Upper lobe of right lung (tissue), 1 donor: ENCODE measurements around the gene HERC2. TPM values are rescaled to one million over a fixed set of nuclear protein-coding genes. Genes with fewer than 3 reads are reported as not detected.

Experiments
- ATAC-seq: fragments of 200-7000 bp; cut with Tn5 transposase; one replicate; pipeline ENCODE4 v1.9.1; 2020; ENCODE audit warnings: mild to moderate bottlenecking, moderate library complexity
- DNase-seq: peaks from one replicate; pipeline ENCODE4 v3.0.0-alpha.2; 2020
- H3K27ac ChIP-seq: fragments of 200-600 bp; one replicate; pipeline ENCODE4 v1.8.0; 2022
- H3K27me3 ChIP-seq: fragments of 200-600 bp; one replicate; pipeline ENCODE4 v1.8.0; 2022; ENCODE audit warnings: mild to moderate bottlenecking
- H3K36me3 ChIP-seq: fragments of 200-600 bp; one replicate; pipeline ENCODE4 v1.8.0; 2022
- H3K4me1 ChIP-seq: fragments of 200-600 bp; one replicate; pipeline ENCODE4 v1.8.0; 2022
- H3K4me3 ChIP-seq: fragments of 200-600 bp; one replicate; pipeline ENCODE4 v1.8.0; 2022; ENCODE audit warnings: mild to moderate bottlenecking
- H3K9me3 ChIP-seq: fragments of 200-600 bp; one replicate; pipeline ENCODE4 v1.8.0; 2022
- intact Hi-C: fragments of 100-400 bp; cut with DNase I; formaldehyde crosslinking; loops from one replicate; pipeline ENCODE4 v1.11.0; 2022
- total RNA-seq: library from RNA; stranded (reverse); fragmentation: NEBNext Ultra II Directional; extraction: Animal tissue kit (Norgen Biotek cat#: 25700); gene quantifications from one replicate; pipeline ENCODE4 v1.2.1, GENCODE V29; 2021
- TF ChIP-seq, protein P1 (sequence below): fragments of 200-600 bp; IDR thresholded peaks from one replicate; pipeline ENCODE4 v1.8.0; 2022; ENCODE audit warnings: antibody characterized with exemption
- donor health status: DM: no; HTN: yes; CAD: no; lungs with severe emphysema.

HERC2 gene
- total RNA-seq, 1 donor from 2014 or later, result 56.9 TPM

- intact Hi-C loops, result no loop called here
Measured at GRCh38 chr15:28131946-28132345, 190.0 kb downstream of the HERC2 start.

GRCh38 chr15:28131400-28131799 is 190.6 kb downstream of the HERC2 start:
- intact Hi-C loops, result no loop called here
- no peak overlapping the region for H3K27ac ChIP-seq
- DNase-seq, result no peak
- peaks cover 46% of the 10 kb centered on the region for H3K36me3 ChIP-seq
- no peak overlapping the region for H3K4me3 ChIP-seq
- H3K4me1 ChIP-seq, result no peaks in the 10 kb centered on the region
- no peaks in the 10 kb centered on the region for H3K9me3 ChIP-seq
- TF ChIP-seq, protein P1, sequence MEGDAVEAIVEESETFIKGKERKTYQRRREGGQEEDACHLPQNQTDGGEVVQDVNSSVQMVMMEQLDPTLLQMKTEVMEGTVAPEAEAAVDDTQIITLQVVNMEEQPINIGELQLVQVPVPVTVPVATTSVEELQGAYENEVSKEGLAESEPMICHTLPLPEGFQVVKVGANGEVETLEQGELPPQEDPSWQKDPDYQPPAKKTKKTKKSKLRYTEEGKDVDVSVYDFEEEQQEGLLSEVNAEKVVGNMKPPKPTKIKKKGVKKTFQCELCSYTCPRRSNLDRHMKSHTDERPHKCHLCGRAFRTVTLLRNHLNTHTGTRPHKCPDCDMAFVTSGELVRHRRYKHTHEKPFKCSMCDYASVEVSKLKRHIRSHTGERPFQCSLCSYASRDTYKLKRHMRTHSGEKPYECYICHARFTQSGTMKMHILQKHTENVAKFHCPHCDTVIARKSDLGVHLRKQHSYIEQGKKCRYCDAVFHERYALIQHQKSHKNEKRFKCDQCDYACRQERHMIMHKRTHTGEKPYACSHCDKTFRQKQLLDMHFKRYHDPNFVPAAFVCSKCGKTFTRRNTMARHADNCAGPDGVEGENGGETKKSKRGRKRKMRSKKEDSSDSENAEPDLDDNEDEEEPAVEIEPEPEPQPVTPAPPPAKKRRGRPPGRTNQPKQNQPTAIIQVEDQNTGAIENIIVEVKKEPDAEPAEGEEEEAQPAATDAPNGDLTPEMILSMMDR, result no peak
- ATAC-seq, result no peak
- H3K27me3 ChIP-seq, result no peaks in the 10 kb centered on the region

More at GRCh38 chr15:28131946-28132345, 190.0 kb downstream of the HERC2 start:
- Histone ChIP-seq H3K27ac (no peak overlapping the region), H3K27me3 (no peaks in the 10 kb centered on the region), H3K4me1 (no peaks in the 10 kb centered on the region), H3K4me3 (no peak overlapping the region), H3K36me3 (peaks cover 46% of the 10 kb centered on the region), H3K9me3 (no peaks in the 10 kb centered on the region)
- TF ChIP-seq, protein P1, result no peak
- ATAC-seq, result no peak
- DNase-seq, result no peak

DNA sequence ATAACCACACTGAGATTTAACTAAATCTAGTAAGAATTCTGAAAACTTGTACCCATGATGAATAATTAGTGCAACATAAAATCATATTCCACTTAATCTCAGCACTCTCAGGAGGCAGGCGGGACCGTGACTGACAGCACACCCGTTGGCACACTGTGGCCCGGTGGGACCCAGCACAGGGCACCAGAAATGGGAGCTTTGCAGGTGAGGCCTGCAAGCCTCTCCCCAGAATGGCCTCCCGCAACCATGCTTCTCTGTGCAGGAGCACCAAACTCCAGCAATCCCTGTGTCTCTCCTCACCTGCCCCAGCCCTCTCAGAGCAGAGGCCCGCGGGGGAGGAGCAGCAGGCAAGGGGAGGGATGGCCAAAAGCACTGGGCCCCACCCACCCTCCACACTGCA is 191.3 kb downstream of the HERC2 start:
- Histone ChIP-seq H3K9me3 (no peaks in the 10 kb centered on the region), H3K4me3 (no peak overlapping the region), H3K36me3 (peaks cover 46% of the 10 kb centered on the region), H3K27ac (no peak overlapping the region), H3K4me1 (no peaks in the 10 kb centered on the region), H3K27me3 (no peaks in the 10 kb centered on the region)
- ATAC-seq, result no peak
- intact Hi-C loops, result no loop called here
- TF ChIP-seq, protein P1, result no peak
- DNase-seq, result peak; percentile 37

DNA sequence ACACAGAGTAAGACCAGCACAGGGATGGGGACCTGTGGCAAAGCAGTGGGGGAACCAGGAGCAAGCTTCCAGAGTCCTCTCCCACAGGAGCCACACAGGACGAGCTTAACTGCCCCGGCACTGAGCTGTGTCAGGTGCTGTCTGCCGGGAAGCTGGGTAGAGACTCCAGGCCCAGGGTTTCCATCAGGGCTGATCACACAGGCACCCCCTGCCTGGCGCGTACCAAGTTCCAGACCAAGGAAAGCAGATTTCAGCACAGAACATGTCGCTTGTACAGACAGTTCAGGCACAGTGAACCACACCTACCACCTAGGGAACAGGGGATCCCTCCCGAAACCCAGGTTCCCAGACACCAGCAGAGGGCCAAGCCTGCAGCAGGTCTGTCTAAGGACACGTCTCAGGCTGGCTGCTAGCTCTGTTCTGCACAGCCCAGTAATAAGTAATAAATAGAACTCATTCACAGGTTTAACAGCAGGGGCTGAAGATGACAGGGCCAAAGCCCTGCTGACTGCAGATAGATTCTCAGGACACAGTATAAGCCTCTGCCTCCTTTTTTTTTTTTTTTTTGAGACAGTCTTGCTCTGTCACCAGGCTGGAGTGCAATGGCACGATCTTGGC is 192.6 kb downstream of the HERC2 start:
- no peak for ATAC-seq
- no peak for DNase-seq
- no peak overlapping the region for H3K27ac ChIP-seq
- no peaks in the 10 kb centered on the region for H3K27me3 ChIP-seq
- H3K9me3 ChIP-seq, result no peaks in the 10 kb centered on the region
- intact Hi-C loops, result no loop called here
- H3K36me3 ChIP-seq, result peaks cover 53% of the 10 kb centered on the region
- TF ChIP-seq, protein P1, result no peak
- H3K4me3 ChIP-seq, result no peak overlapping the region
- no peaks in the 10 kb centered on the region for H3K4me1 ChIP-seq

GRCh38 chr15:28128031-28128430 is 193.9 kb downstream of the HERC2 start:
- peak; percentile 73 for ATAC-seq
- TF ChIP-seq, protein P1, result no peak
- Histone ChIP-seq H3K36me3 (peaks cover 59% of the 10 kb centered on the region), H3K27me3 (no peaks in the 10 kb centered on the region), H3K27ac (no peak overlapping the region), H3K9me3 (no peaks in the 10 kb centered on the region), H3K4me3 (no peak overlapping the region), H3K4me1 (no peaks in the 10 kb centered on the region)
- intact Hi-C loops, result no loop called here
- DNase-seq, result peak; percentile 78

DNA sequence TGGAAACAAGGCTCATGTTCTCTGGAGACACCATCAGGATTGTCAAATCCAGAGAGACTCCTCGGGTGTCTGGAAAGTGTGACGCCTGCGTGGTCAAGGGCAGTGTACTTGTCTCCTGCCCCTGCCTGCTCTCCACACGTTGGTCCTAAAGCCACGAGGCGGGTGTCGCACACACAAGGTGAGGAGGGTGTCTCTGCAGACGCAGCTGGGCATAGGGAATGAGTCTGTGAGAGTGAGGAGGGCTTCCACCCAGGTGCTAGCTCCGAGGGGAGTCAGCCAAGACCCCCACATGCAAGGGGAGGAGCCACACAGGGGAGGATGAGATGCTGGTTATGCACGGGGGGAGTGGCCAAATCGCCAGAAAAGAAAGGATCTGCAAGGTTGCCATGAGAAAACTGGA is 194.9 kb downstream of the HERC2 start:
- intact Hi-C loops, result no loop called here
- Histone ChIP-seq H3K4me1 (no peaks in the 10 kb centered on the region), H3K9me3 (no peaks in the 10 kb centered on the region), H3K27me3 (no peaks in the 10 kb centered on the region), H3K4me3 (no peak overlapping the region), H3K36me3 (peaks cover 55% of the 10 kb centered on the region), H3K27ac (no peak overlapping the region)
- ATAC-seq (no peak), DNase-seq (peak; percentile 41)
- TF ChIP-seq, protein P1, result no peak
